ENCODE results near the gene RTL1.

GRCh38 chr14:100950024-100950423 is 46.5 kb upstream of the RTL1 start:
- TF ChIP-seq JUND (IDR thresholded peaks at IDR 0.05; ENCODE audit: low read depth, low read length) (no peak), CTCF (IDR thresholded peaks at IDR 0.05 in 2 of 3, conservative IDR thresholded peaks at IDR 0.05 in 1 of 3; ENCODE audit: control insufficient read depth in 2 of 3, extremely low read depth in 1 of 3, insufficient read depth in 1 of 3, low read depth in 3 of 3, low read length in 3 of 3) (no peak), CREB1 (IDR thresholded peaks at IDR 0.05; ENCODE audit: low read depth) (no peak), RELB (IDR thresholded peaks at IDR 0.05; ENCODE audit: low read depth) (no peak), BCLAF1 (IDR thresholded peaks at IDR 0.05) (no peak)

Data from GM12878 (cell line).